ENCODE results near the gene NPTN.

The NPTN gene

GRCh38 chr15:73570355-73571032, 62.7 kb downstream of the NPTN start:
- H3K27me3 ChIP-seq (ENCODE audit: insufficient read depth, insufficient read length) = no peaks in the 10 kb centered on the region
- H3K9ac ChIP-seq (ENCODE audit: insufficient read length, low read depth) = no peak overlapping the region
- H3K9me3 ChIP-seq (ENCODE audit: insufficient read depth, low read length) = no peaks in the 10 kb centered on the region
- TF ChIP-seq YY1 (IDR thresholded peaks at IDR 0.05; ENCODE audit: insufficient read depth, insufficient read length) (no peak), ZNF274 (IDR thresholded peaks at IDR 0.05; ENCODE audit: low read depth, low read length) (no peak), SUZ12 (IDR thresholded peaks at IDR 0.05; ENCODE audit: extremely low read depth, insufficient read depth, insufficient read length) (no peak)
- H3K36me3 ChIP-seq (ENCODE audit: insufficient read depth, insufficient read length, low read length) = peaks cover 91% of the 10 kb centered on the region
- DNase-seq (ENCODE audit: low read depth, low spot score) = no peak
- no peaks in the 10 kb centered on the region for H3K4me1 ChIP-seq (ENCODE audit: insufficient read depth, insufficient read length)
- H3K4me3 ChIP-seq (ENCODE audit: insufficient read length, low read depth) = no peak overlapping the region

- DNase-seq (ENCODE audit: low read depth, low spot score) = no peak
- no peak for TF ChIP-seq YY1 (IDR thresholded peaks at IDR 0.05; ENCODE audit: insufficient read depth, insufficient read length)
- no peak for TF ChIP-seq ZNF274 (IDR thresholded peaks at IDR 0.05; ENCODE audit: low read depth, low read length)
- TF ChIP-seq SUZ12 (IDR thresholded peaks at IDR 0.05; ENCODE audit: extremely low read depth, insufficient read depth, insufficient read length) = no peak
- H3K36me3 ChIP-seq (ENCODE audit: insufficient read depth, insufficient read length, low read length) = peaks cover 88% of the 10 kb centered on the region
- H3K27me3 ChIP-seq (ENCODE audit: insufficient read depth, insufficient read length) = no peaks in the 10 kb centered on the region
- no peak overlapping the region for H3K4me3 ChIP-seq (ENCODE audit: insufficient read length, low read depth)
- no peak overlapping the region for H3K9ac ChIP-seq (ENCODE audit: insufficient read length, low read depth)
- no peaks in the 10 kb centered on the region for H3K4me1 ChIP-seq (ENCODE audit: insufficient read depth, insufficient read length)
- no peaks in the 10 kb centered on the region for H3K9me3 ChIP-seq (ENCODE audit: insufficient read depth, low read length)
Observed at GRCh38 chr15:73569361-73569760, 63.8 kb downstream of the NPTN start.

GRCh38 chr15:73568564-73569280, 64.5 kb downstream of the NPTN start:
- no peaks in the 10 kb centered on the region for H3K9me3 ChIP-seq (ENCODE audit: insufficient read depth, low read length)
- H3K4me1 ChIP-seq (ENCODE audit: insufficient read depth, insufficient read length) = no peaks in the 10 kb centered on the region
- no peak for DNase-seq (ENCODE audit: low read depth, low spot score)
- no peak overlapping the region for H3K4me3 ChIP-seq (ENCODE audit: insufficient read length, low read depth)
- no peak for TF ChIP-seq SUZ12 (IDR thresholded peaks at IDR 0.05; ENCODE audit: extremely low read depth, insufficient read depth, insufficient read length)
- no peak for TF ChIP-seq YY1 (IDR thresholded peaks at IDR 0.05; ENCODE audit: insufficient read depth, insufficient read length)
- TF ChIP-seq ZNF274 (IDR thresholded peaks at IDR 0.05; ENCODE audit: low read depth, low read length) = no peak
- H3K9ac ChIP-seq (ENCODE audit: insufficient read length, low read depth) = no peak overlapping the region
- no peaks in the 10 kb centered on the region for H3K27me3 ChIP-seq (ENCODE audit: insufficient read depth, insufficient read length)
- peaks cover 82% of the 10 kb centered on the region for H3K36me3 ChIP-seq (ENCODE audit: insufficient read depth, insufficient read length, low read length)

- H3K9ac ChIP-seq (ENCODE audit: insufficient read length, low read depth) = no peak overlapping the region
- H3K4me3 ChIP-seq (ENCODE audit: insufficient read length, low read depth) = no peak overlapping the region
- H3K27me3 ChIP-seq (ENCODE audit: insufficient read depth, insufficient read length) = no peaks in the 10 kb centered on the region
- no peaks in the 10 kb centered on the region for H3K4me1 ChIP-seq (ENCODE audit: insufficient read depth, insufficient read length)
- TF ChIP-seq SUZ12 (IDR thresholded peaks at IDR 0.05; ENCODE audit: extremely low read depth, insufficient read depth, insufficient read length) = no peak
- H3K9me3 ChIP-seq (ENCODE audit: insufficient read depth, low read length) = no peaks in the 10 kb centered on the region
- H3K36me3 ChIP-seq (ENCODE audit: insufficient read depth, insufficient read length, low read length) = peaks cover 82% of the 10 kb centered on the region
- no peak for DNase-seq (ENCODE audit: low read depth, low spot score)
Observed at GRCh38 chr15:73567020-73567419, 66.2 kb downstream of the NPTN start.

GRCh38 chr15:73564255-73564654, 68.9 kb downstream of the NPTN start:
- H3K4me3 ChIP-seq (ENCODE audit: insufficient read length, low read depth) = no peak overlapping the region
- TF ChIP-seq SUZ12 (IDR thresholded peaks at IDR 0.05; ENCODE audit: extremely low read depth, insufficient read depth, insufficient read length) (no peak), ZNF274 (IDR thresholded peaks at IDR 0.05; ENCODE audit: low read depth, low read length) (no peak), YY1 (IDR thresholded peaks at IDR 0.05; ENCODE audit: insufficient read depth, insufficient read length) (no peak)
- no peak overlapping the region for H3K9ac ChIP-seq (ENCODE audit: insufficient read length, low read depth)
- H3K36me3 ChIP-seq (ENCODE audit: insufficient read depth, insufficient read length, low read length) = peaks cover 69% of the 10 kb centered on the region
- no peaks in the 10 kb centered on the region for H3K27me3 ChIP-seq (ENCODE audit: insufficient read depth, insufficient read length)
- H3K9me3 ChIP-seq (ENCODE audit: insufficient read depth, low read length) = no peaks in the 10 kb centered on the region
- DNase-seq (ENCODE audit: low read depth, low spot score) = no peak
- H3K4me1 ChIP-seq (ENCODE audit: insufficient read depth, insufficient read length) = no peaks in the 10 kb centered on the region

- DNase-seq (ENCODE audit: low read depth, low spot score) = peak; percentile 38
- TF ChIP-seq YY1 (IDR thresholded peaks at IDR 0.05; ENCODE audit: insufficient read depth, insufficient read length) = no peak
- no peak for TF ChIP-seq ZNF274 (IDR thresholded peaks at IDR 0.05; ENCODE audit: low read depth, low read length)
- no peak for TF ChIP-seq SUZ12 (IDR thresholded peaks at IDR 0.05; ENCODE audit: extremely low read depth, insufficient read depth, insufficient read length)
- H3K9me3 ChIP-seq (ENCODE audit: insufficient read depth, low read length) = no peaks in the 10 kb centered on the region
- H3K27me3 ChIP-seq (ENCODE audit: insufficient read depth, insufficient read length) = no peaks in the 10 kb centered on the region
- H3K4me3 ChIP-seq (ENCODE audit: insufficient read length, low read depth) = no peak overlapping the region
- no peaks in the 10 kb centered on the region for H3K4me1 ChIP-seq (ENCODE audit: insufficient read depth, insufficient read length)
- H3K9ac ChIP-seq (ENCODE audit: insufficient read length, low read depth) = no peak overlapping the region
- peaks cover 62% of the 10 kb centered on the region for H3K36me3 ChIP-seq (ENCODE audit: insufficient read depth, insufficient read length, low read length)
Observed at GRCh38 chr15:73560501-73561117, 72.6 kb downstream of the NPTN start.

- TF ChIP-seq YY1 (IDR thresholded peaks at IDR 0.05; ENCODE audit: insufficient read depth, insufficient read length) (no peak), SUZ12 (IDR thresholded peaks at IDR 0.05; ENCODE audit: extremely low read depth, insufficient read depth, insufficient read length) (no peak), ZNF274 (IDR thresholded peaks at IDR 0.05; ENCODE audit: low read depth, low read length) (no peak)
- no peak overlapping the region for H3K9ac ChIP-seq (ENCODE audit: insufficient read length, low read depth)
- no peak overlapping the region for H3K4me3 ChIP-seq (ENCODE audit: insufficient read length, low read depth)
- no peak for DNase-seq (ENCODE audit: low read depth, low spot score)
- H3K4me1 ChIP-seq (ENCODE audit: insufficient read depth, insufficient read length) = peaks cover 4% of the 10 kb centered on the region
- H3K9me3 ChIP-seq (ENCODE audit: insufficient read depth, low read length) = no peaks in the 10 kb centered on the region
- H3K27me3 ChIP-seq (ENCODE audit: insufficient read depth, insufficient read length) = no peaks in the 10 kb centered on the region
- peaks cover 61% of the 10 kb centered on the region for H3K36me3 ChIP-seq (ENCODE audit: insufficient read depth, insufficient read length, low read length)
Observed at GRCh38 chr15:73558529-73558928, 74.7 kb downstream of the NPTN start.
